ENCODE data around the gene SAFB. TPM values are rescaled to one million over a fixed set of nuclear protein-coding genes. Genes with fewer than 3 reads are reported as not detected.

SAFB gene
- polyA plus RNA-seq, 2 of the 4 experiments (the other 2 are of a cell fraction), result 55.0 to 74.0 TPM

DNA sequence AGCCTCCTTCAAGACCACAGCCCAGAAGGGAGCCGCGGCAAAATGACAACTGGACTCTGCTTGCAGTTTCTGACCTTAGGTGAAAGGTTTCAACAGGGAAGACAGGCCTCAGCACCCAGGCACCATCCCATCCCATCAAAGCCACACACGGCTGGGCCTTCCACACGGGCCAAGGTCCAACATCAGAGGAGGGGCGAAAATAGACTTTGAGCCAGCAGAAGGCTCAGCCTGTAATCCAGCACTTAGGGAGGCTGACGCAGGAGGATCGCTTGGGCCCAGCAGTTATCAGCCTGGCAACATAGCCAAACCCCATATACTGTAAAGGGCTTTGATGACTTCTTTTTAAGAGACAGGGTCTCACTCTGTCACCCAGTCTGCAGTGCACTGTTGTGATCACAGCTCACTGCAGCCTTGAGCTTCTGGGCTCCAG, 28.3 kb upstream of the SAFB start:
- no peak overlapping the region for H3K27ac ChIP-seq
- no peaks in the 10 kb centered on the region for H3K9me3 ChIP-seq
- ATAC-seq, result no peak
- H3K4me2 ChIP-seq, result no peak overlapping the region
- H3K4me1 ChIP-seq, result no peaks in the 10 kb centered on the region
- TF ChIP-seq EHMT2 (IDR thresholded peaks at IDR 0.05; ENCODE audit: low read depth) (no peak), ZC3H11A (IDR thresholded peaks at IDR 0.05) (no peak), NFE2L2 (conservative IDR thresholded peaks at IDR 0.05; ENCODE audit: low read length) (no peak), HDAC2 (IDR thresholded peaks at IDR 0.05) (no peak)
- H3K4me3 ChIP-seq, result no peak overlapping the region
- FAIRE-seq, result no peak
- 95% methylated on average over 7 of the region's 7 CpGs for WGBS (ENCODE audit: missing lambda C conversion rate)
- ChIA-PET POLR2A (no interaction called here), CTCF (interaction anchor here (1.0 kb wide), 1 partner anchor 10 kb away, joined by 3 read pairs; no protein-coding TSS in a partner anchor)
- no peak for DNase-seq (ENCODE audit: low read depth in 1 of 2, low spot score in 1 of 2)

GRCh38 chr19:5595129-5595528, 27.8 kb upstream of the SAFB start:
- POLR2A ChIA-PET, result no interaction called here
- no peak overlapping the region for H3K4me3 ChIP-seq
- 95% methylated on average over 15 of the region's 18 CpGs for WGBS (ENCODE audit: missing lambda C conversion rate)
- H3K4me1 ChIP-seq, result no peaks in the 10 kb centered on the region
- CTCF ChIA-PET, result interaction anchor here (1.0 kb wide), 1 partner anchor 9 kb away, joined by 3 read pairs; no protein-coding TSS in a partner anchor
- no peaks in the 10 kb centered on the region for H3K9me3 ChIP-seq
- DNase-seq (ENCODE audit: low read depth in 1 of 2, low spot score in 1 of 2), result no peak
- FAIRE-seq, result no peak
- TF ChIP-seq HOXB5 (CRISPR knock-in tag; IDR thresholded peaks at IDR 0.05), result no peak
- no peak for TF ChIP-seq CEBPB (IDR thresholded peaks at IDR 0.05)
- TF ChIP-seq GATA3 (IDR thresholded peaks at IDR 0.05; ENCODE audit: borderline replicate concordance), result no peak
- no peak for TF ChIP-seq RARB (CRISPR knock-in tag; IDR thresholded peaks at IDR 0.05)
- no peak for TF ChIP-seq HES2 (IDR thresholded peaks at IDR 0.05)
- no peak overlapping the region for H3K27ac ChIP-seq
- H3K4me2 ChIP-seq, result no peak overlapping the region
- ATAC-seq, result no peak

- TF ChIP-seq CHD4 (IDR thresholded peaks at IDR 0.05; ENCODE audit: borderline replicate concordance) (no peak), BHLHE40 (IDR thresholded peaks at IDR 0.05; ENCODE audit: low read depth, low read length) (no peak), REST (IDR thresholded peaks at IDR 0.05) (no peak), KDM5A (IDR thresholded peaks at IDR 0.05) (no peak), TFCP2L1 (CRISPR knock-in tag; IDR thresholded peaks at IDR 0.05) (no peak), FOSL2 (IDR thresholded peaks at IDR 0.05) (no peak), FOSL2 (CRISPR knock-in tag; IDR thresholded peaks at IDR 0.05) (no peak), EHMT2 (IDR thresholded peaks at IDR 0.05; ENCODE audit: low read depth) (no peak)
- CTCF ChIA-PET, result interaction anchor here (0.6 kb wide), 1 partner anchor 12 kb away, joined by 3 read pairs; no protein-coding TSS in a partner anchor
- WGBS (ENCODE audit: missing lambda C conversion rate), result 97% methylated on average over 8 of the region's 9 CpGs
- H3K27ac ChIP-seq, result no peak overlapping the region
- DNase-seq (ENCODE audit: low read depth in 1 of 2, low spot score in 1 of 2) (no peak), ATAC-seq (no peak), FAIRE-seq (no peak)
- H3K9me3 ChIP-seq, result no peaks in the 10 kb centered on the region
- POLR2A ChIA-PET, result no interaction called here
- H3K4me1 ChIP-seq, result no peaks in the 10 kb centered on the region
- H3K4me3 ChIP-seq, result no peak overlapping the region
- H3K4me2 ChIP-seq, result no peak overlapping the region
Measured at GRCh38 chr19:5595745-5596144, 27.1 kb upstream of the SAFB start.

DNA sequence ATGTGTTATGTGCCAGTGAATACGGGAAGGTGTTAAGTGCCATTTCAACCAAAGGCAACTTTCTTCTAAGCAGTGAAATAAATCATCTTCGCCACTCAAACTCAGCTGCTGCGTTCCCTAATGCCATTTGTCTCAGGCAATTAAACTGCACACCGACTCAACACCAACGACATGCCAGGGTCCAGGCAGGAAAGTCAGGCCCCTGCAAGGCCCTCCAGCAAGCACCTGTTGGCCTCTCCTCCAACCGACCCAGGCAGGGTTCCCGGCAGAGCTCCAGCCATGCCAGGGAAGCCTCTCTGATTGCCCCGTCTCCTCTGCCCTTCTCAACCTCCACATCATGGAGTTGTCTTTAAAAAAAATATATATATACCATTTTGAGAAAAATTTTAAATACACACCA, 22.1 kb upstream of the SAFB start:
- no peak for DNase-seq (ENCODE audit: low read depth in 1 of 2, low spot score in 1 of 2)
- ChIA-PET CTCF (no interaction called here), POLR2A (no interaction called here)
- no peak for FAIRE-seq
- 90% methylated on average over 8 of the region's 8 CpGs for WGBS (ENCODE audit: missing lambda C conversion rate)
- no peak overlapping the region for H3K4me2 ChIP-seq
- no peak overlapping the region for H3K27ac ChIP-seq
- ATAC-seq, result no peak
- no peak overlapping the region for H3K4me3 ChIP-seq
- H3K9me3 ChIP-seq, result no peaks in the 10 kb centered on the region
- TF ChIP-seq EHMT2 (IDR thresholded peaks at IDR 0.05; ENCODE audit: low read depth) (no peak), CBX8 (IDR thresholded peaks at IDR 0.05) (no peak), NPAS2 (CRISPR knock-in tag; IDR thresholded peaks at IDR 0.05; ENCODE audit: borderline replicate concordance) (no peak), EHF (CRISPR knock-in tag; IDR thresholded peaks at IDR 0.05) (no peak), FOXS1 (CRISPR knock-in tag; IDR thresholded peaks at IDR 0.05) (no peak), NR3C1 (IDR thresholded peaks at IDR 0.05) (no peak), FOSB (CRISPR knock-in tag; IDR thresholded peaks at IDR 0.05) (no peak), SREBF2 (IDR thresholded peaks at IDR 0.05) (no peak), CEBPB (IDR thresholded peaks at IDR 0.05) (no peak), CHD2 (IDR thresholded peaks at IDR 0.05; ENCODE audit: low read length, partially characterized antibody) (no peak)
- H3K4me1 ChIP-seq, result no peaks in the 10 kb centered on the region
